ENCODE data around the gene SLC13A2. TPM values are rescaled to one million over a fixed set of nuclear protein-coding genes. Genes with fewer than 3 reads are reported as not detected.

Gene SLC13A2
- total and polyA plus RNA-seq, 2 of the 4 experiments (the other 2 are of a cell fraction), result not detected

DNA sequence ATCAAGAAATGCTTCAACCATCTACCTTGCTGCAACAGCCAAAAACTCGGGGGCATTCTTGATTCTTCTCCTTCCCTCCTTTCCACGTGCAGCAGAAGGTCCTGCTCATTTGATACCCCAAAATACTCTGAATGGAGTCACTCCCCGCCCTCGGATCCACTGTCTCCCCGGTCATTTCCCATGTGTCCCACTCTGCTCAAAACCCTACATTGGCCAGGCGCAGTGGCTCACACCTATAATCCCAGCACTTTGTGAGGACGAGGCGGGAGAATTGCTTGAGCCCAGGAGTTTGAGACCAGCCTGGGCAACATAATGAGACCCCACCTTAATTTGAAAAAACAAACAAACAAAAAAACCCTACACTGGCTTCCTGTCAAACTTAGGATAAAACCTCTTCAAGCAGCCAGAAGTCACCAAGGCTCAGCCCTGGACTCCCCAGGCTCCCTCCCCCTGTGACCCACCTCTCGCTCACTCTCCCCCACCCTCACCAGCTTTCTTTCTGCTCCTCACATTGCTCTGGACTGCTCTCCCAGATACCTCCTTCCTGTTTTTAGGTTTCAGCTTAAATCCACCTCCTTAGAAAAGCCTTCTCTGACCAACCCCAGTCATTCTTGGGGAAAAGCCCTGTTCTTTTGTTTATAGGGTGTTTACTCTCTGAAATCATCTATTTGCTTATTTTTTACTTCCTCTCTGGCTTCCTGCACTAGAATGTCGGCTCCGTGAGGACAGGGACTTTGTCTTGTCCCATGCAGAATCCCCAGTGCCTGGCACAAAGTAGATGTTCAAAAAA lies 2.8 kb downstream of the SLC13A2 start:
- no peak overlapping the region for H3K4me2 ChIP-seq (ENCODE audit: low read depth, low read length)
- in situ Hi-C loops (cut with MboI; ENCODE audit: low sequenced_read_pairs), result no loop called here
- peaks cover 51% of the 10 kb centered on the region for H3K27me3 ChIP-seq (ENCODE audit: control insufficient read depth, insufficient read depth, low read length)
- 36% methylated on average over 2 of the region's 11 CpGs; no CpG with 5 or more reads in 1 of the 2 experiments for WGBS, 2 experiments (ENCODE audit: extremely low coverage in 2 of 2, insufficient read length in 1 of 2)
- H3K36me3 ChIP-seq (ENCODE audit: control insufficient read depth, insufficient read depth, low read length), result no peaks in the 10 kb centered on the region
- H3K9ac ChIP-seq (ENCODE audit: low read depth, low read length), result no peak overlapping the region
- no peak overlapping the region for H2AK9ac ChIP-seq (replicated peaks; ENCODE audit: low read depth, low read length, poor library complexity)
- ChIA-PET CTCF (no interaction called here), POLR2A (ENCODE audit: unreplicated experiment) (no interaction called here)
- no peaks in the 10 kb centered on the region for H3K79me1 ChIP-seq (ENCODE audit: low read depth in 1 of 2, low read length in 2 of 2)
- no peak for TF ChIP-seq POLR2A (IDR thresholded peaks at IDR 0.05; ENCODE audit: low read depth, low read length)
- TF ChIP-seq CHD1 (IDR thresholded peaks at IDR 0.05; ENCODE audit: low read depth, low read length), result no peak
- TF ChIP-seq, protein P1, sequence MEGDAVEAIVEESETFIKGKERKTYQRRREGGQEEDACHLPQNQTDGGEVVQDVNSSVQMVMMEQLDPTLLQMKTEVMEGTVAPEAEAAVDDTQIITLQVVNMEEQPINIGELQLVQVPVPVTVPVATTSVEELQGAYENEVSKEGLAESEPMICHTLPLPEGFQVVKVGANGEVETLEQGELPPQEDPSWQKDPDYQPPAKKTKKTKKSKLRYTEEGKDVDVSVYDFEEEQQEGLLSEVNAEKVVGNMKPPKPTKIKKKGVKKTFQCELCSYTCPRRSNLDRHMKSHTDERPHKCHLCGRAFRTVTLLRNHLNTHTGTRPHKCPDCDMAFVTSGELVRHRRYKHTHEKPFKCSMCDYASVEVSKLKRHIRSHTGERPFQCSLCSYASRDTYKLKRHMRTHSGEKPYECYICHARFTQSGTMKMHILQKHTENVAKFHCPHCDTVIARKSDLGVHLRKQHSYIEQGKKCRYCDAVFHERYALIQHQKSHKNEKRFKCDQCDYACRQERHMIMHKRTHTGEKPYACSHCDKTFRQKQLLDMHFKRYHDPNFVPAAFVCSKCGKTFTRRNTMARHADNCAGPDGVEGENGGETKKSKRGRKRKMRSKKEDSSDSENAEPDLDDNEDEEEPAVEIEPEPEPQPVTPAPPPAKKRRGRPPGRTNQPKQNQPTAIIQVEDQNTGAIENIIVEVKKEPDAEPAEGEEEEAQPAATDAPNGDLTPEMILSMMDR (conservative IDR thresholded peaks at IDR 0.05; ENCODE audit: low read depth, low read length), result no peak
- TF ChIP-seq RFX5 (IDR thresholded peaks at IDR 0.05; ENCODE audit: low read depth, low read length), result no peak
- TF ChIP-seq SMC3 (IDR thresholded peaks at IDR 0.05; ENCODE audit: low read depth, low read length), result no peak
- no peak for TF ChIP-seq RCOR1 (IDR thresholded peaks at IDR 0.05; ENCODE audit: insufficient replicate concordance, low read length)
- H4K20me1 ChIP-seq (ENCODE audit: insufficient read depth, low read length), result no peaks in the 10 kb centered on the region
- no peak overlapping the region for H4K5ac ChIP-seq (ENCODE audit: low read depth, low read length)
- no peak overlapping the region for H2BK15ac ChIP-seq (ENCODE audit: low read depth, low read length)
- no peak overlapping the region for H2AFZ ChIP-seq (replicated peaks; ENCODE audit: low read length, poor library complexity)
- H2BK120ac ChIP-seq (ENCODE audit: low read depth, low read length), result no peak overlapping the region
- no peak overlapping the region for H3K14ac ChIP-seq (replicated peaks; ENCODE audit: low read depth, low read length)
- ATAC-seq (ENCODE audit: low read depth) (no peak), DNase-seq (no peak)
- no peak overlapping the region for H4K91ac ChIP-seq (ENCODE audit: insufficient read depth, low read depth, low read length)
- no peak overlapping the region for H2AK5ac ChIP-seq (ENCODE audit: low read depth, low read length)
- no peak overlapping the region for H3K18ac ChIP-seq (ENCODE audit: low read depth, low read length)
- BruUV-seq (replicated peaks), result no TSS peak
- no peak overlapping the region for H2BK5ac ChIP-seq (ENCODE audit: low read depth, low read length, poor library complexity, severe bottlenecking)
- H4K8ac ChIP-seq (ENCODE audit: low read depth in 2 of 2, low read length in 2 of 2), result no peak overlapping the region
- H3K9me1 ChIP-seq (ENCODE audit: insufficient read depth, low read length), result no peaks in the 10 kb centered on the region
- H3K56ac ChIP-seq (ENCODE audit: extremely low read depth, insufficient read depth, low read length), result no peak overlapping the region
- dilution Hi-C loops (cut with HindIII; ENCODE audit: low sequenced_read_pairs, unreplicated experiment), result no loop called here
- H2BK20ac ChIP-seq (ENCODE audit: low read depth, low read length), result no peak overlapping the region
- H3K23ac ChIP-seq (ENCODE audit: low read depth, low read length), result no peak overlapping the region
- H3K4me1 ChIP-seq (ENCODE audit: control insufficient read depth, insufficient read depth, low read length), result no peaks in the 10 kb centered on the region; the same call in 1 of the 2 replicates
- H3K9me3 ChIP-seq (ENCODE audit: control insufficient read depth, insufficient read depth, low read length), result no peaks in the 10 kb centered on the region
- H3K4me3 ChIP-seq (ENCODE audit: insufficient read depth, low read depth, low read length), result no peak overlapping the region
- no peak overlapping the region for H3K4ac ChIP-seq (ENCODE audit: low read depth, low read length)
- H3K27ac ChIP-seq (ENCODE audit: insufficient read depth, low read length), result no peak overlapping the region
- intact Hi-C loops (cut with micrococcal nuclease), result no loop called here
